HepG2 (cell line): ENCODE data around the gene COL4A2. TPM values are rescaled to one million over a fixed set of nuclear protein-coding genes. Genes with fewer than 3 reads are reported as not detected.

Experiments
- ATAC-seq: fragments of 200-7000 bp; cut with Tn5 transposase; 3 replicates; pipeline ENCODE4 v1.9.1; 2020; ENCODE audit warnings: mild to moderate bottlenecking, moderate library complexity
- BruUV-seq: library from RNA; stranded (reverse); fragments of 400-500 nt; replicated peaks from 2 replicates; lab custom pipeline; 2021; lab: Mats Ljungman, UMichigan
- CTCF ChIA-PET: fragments of 300-600 bp; formaldehyde crosslinking; extraction: SDS; loops from one replicate; lab custom pipeline; 2021; ENCODE audit warnings: low total read pairs, inconsistent platforms, low intra/inter-chr PET ratio; lab: Yijun Ruan, JAX
- POLR2A ChIA-PET: fragments of 350-600 bp; sonication (Branson Sonifier 250); formaldehyde crosslinking; loops from one replicate; lab custom pipeline; 2020; ENCODE audit warnings: antibody characterized with exemption, inconsistent platforms; lab: Yijun Ruan, JAX
- DNase-seq: peaks from one replicate; pipeline ENCODE4 v3.0.0-alpha.2; 2015; ENCODE audit warnings: low spot score
- FAIRE-seq: peaks from 3 replicates; lab custom pipeline; 2011; peaks lifted over from hg19 to GRCh38; lab: Jason Lieb, UNC
- H2AFZ ChIP-seq: one replicate; pipeline ENCODE4 v1.6.1; 2011; ENCODE audit warnings: low read length, inconsistent platforms
- H3K27ac ChIP-seq: fragments of 300-600 bp; 3 replicates; pipeline ENCODE4 v1.8.0; 2011; ENCODE audit warnings: mixed run types, mild to moderate bottlenecking, mixed read lengths, low read length, inconsistent platforms; ENCODE audit not compliant: insufficient read depth; ENCODE audit errors: extremely low read length
- H3K27me3 ChIP-seq, 2 experiments: fragments of 200-600 bp in 1 of 2; 2 replicates in 1 of 2; 3 replicates in 1 of 2; pipeline versions ENCODE4 v1.6.0 to v1.8.0; 2011; ENCODE audit warnings: low read length in 2 of 2, mild to moderate bottlenecking in 2 of 2, moderate library complexity in 2 of 2, inconsistent platforms in 1 of 2; ENCODE audit not compliant: insufficient read depth in 2 of 2, control insufficient read depth in 1 of 2
- H3K36me3 ChIP-seq, 2 experiments: fragments of 200-600 bp in 1 of 2; replicated peaks in 1 of 2; 2 replicates in 1 of 2; 3 replicates in 1 of 2; pipeline versions ENCODE4 v1.5.1 to v1.8.0; 2011; ENCODE audit warnings: low read length in 2 of 2, inconsistent platforms in 1 of 2; ENCODE audit not compliant: insufficient read depth in 2 of 2, control insufficient read depth in 1 of 2
- H3K4me1 ChIP-seq: 2 replicates; pipeline ENCODE4 v1.5.1; 2012; ENCODE audit warnings: low read length, inconsistent platforms; ENCODE audit not compliant: insufficient read depth
- H3K4me2 ChIP-seq: 2 replicates; pipeline ENCODE4 v1.6.0; 2011; ENCODE audit warnings: low read depth, low read length, inconsistent platforms
- H3K4me3 ChIP-seq, 3 experiments: fragments of 200-600 bp in 1 of 3; sonication (generic), shearing (Covaris generic) in 1 of 3; replicated peaks in 1 of 3; 2 replicates each; pipeline ENCODE4 v1.5.1; 2011 to 2016; ENCODE audit warnings: low read length in 3 of 3, inconsistent platforms in 2 of 3, low read depth in 2 of 3, mild to moderate bottlenecking in 2 of 3, control low read depth in 1 of 3, mixed read lengths in 1 of 3; ENCODE audit not compliant: insufficient read depth in 1 of 3
- H3K79me2 ChIP-seq: one replicate; pipeline ENCODE4 v1.6.1; 2011; ENCODE audit warnings: low read length, inconsistent platforms; ENCODE audit not compliant: insufficient read depth
- H3K9ac ChIP-seq: 2 replicates; pipeline ENCODE4 v1.6.0; 2011; ENCODE audit warnings: mild to moderate bottlenecking, low read depth, low read length, inconsistent platforms; ENCODE audit not compliant: insufficient read depth
- H3K9me3 ChIP-seq: 2 replicates; pipeline ENCODE4 v1.5.1; 2012; ENCODE audit warnings: mild to moderate bottlenecking, low read length
- H4K20me1 ChIP-seq: 2 replicates; pipeline ENCODE4 v1.6.0; 2011; ENCODE audit warnings: inconsistent platforms, mild to moderate bottlenecking, low read length, moderate library complexity; ENCODE audit not compliant: insufficient read depth
- ATF5 ChIP-seq: sonication (generic); formaldehyde crosslinking; IDR thresholded peaks from 2 replicates; pipeline ENCODE4 v1.4.0; 2020; ENCODE audit warnings: mild to moderate bottlenecking, low read depth, missing genetic modification reagents
- BORCS8-MEF2B ChIP-seq: sonication (generic); formaldehyde crosslinking; IDR thresholded peaks from 2 replicates; pipeline ENCODE4 v1.8.0; 2022; ENCODE audit warnings: mild to moderate bottlenecking, missing genetic modification reagents
- CCAR2 ChIP-seq: fragments of 200-400 bp; formaldehyde crosslinking; optimal IDR thresholded peaks from 2 replicates; pipeline ENCODE3; 2018; ENCODE audit warnings: low read depth, mild to moderate bottlenecking, low read length, moderate library complexity
- DNMT1 ChIP-seq: sonication (generic); formaldehyde crosslinking; IDR thresholded peaks from 2 replicates; pipeline ENCODE4 v1.5.1; 2020; ENCODE audit warnings: mild to moderate bottlenecking, missing genetic modification reagents
- MLLT10 ChIP-seq: sonication (generic); formaldehyde crosslinking; IDR thresholded peaks from 2 replicates; pipeline ENCODE4 v1.4.0; 2020; ENCODE audit warnings: missing genetic modification reagents
- REL ChIP-seq: sonication (generic); formaldehyde crosslinking; conservative IDR thresholded peaks from 2 replicates; pipeline ENCODE4 v1.8.0; 2022; ENCODE audit warnings: mild to moderate bottlenecking, missing genetic modification reagents, moderate library complexity
- RERE ChIP-seq: IDR thresholded peaks from 2 replicates; pipeline ENCODE4 v1.6.1; 2016; ENCODE audit warnings: low read depth, missing genetic modification reagents, missing compliant biosample characterization
- SMAD9 ChIP-seq: sonication (generic); formaldehyde crosslinking; IDR thresholded peaks from 2 replicates; pipeline ENCODE4 v1.5.1; 2020; ENCODE audit warnings: mild to moderate bottlenecking, missing genetic modification reagents
- WIZ ChIP-seq: sonication (generic); formaldehyde crosslinking; IDR thresholded peaks from 2 replicates; pipeline ENCODE4 v1.5.1; 2020; ENCODE audit warnings: mild to moderate bottlenecking, missing genetic modification reagents
- ZFP62 ChIP-seq: sonication (generic); formaldehyde crosslinking; IDR thresholded peaks from 2 replicates; pipeline ENCODE4 v1.4.0; 2020; ENCODE audit warnings: missing genetic modification reagents
- ZNF672 ChIP-seq: sonication (generic); formaldehyde crosslinking; IDR thresholded peaks from 2 replicates; pipeline ENCODE4 v1.8.1; 2022; ENCODE audit warnings: missing genetic modification reagents
- ZNF720 ChIP-seq: sonication (generic); formaldehyde crosslinking; IDR thresholded peaks from 2 replicates; pipeline ENCODE4 v1.4.0; 2020; ENCODE audit warnings: missing genetic modification reagents
- WGBS: methylation state at CpG from one replicate; pipeline ENCODE4 v1.1.6; 2017; ENCODE audit warnings: low lambda C conversion rate; 5-methylcytosine and 5-hydroxymethylcytosine counted together
- in situ Hi-C: cut with HindIII; loops from 2 replicates; pipeline ENCODE4 v1.10.0; 2017; ENCODE audit warnings: low pct_unique_long_range_greater_than_20kb; ENCODE audit not compliant: extremely low pct_ligation_motif_present
- intact Hi-C: fragments of 100-400 bp; cut with micrococcal nuclease; formaldehyde crosslinking; loops from one replicate; pipeline ENCODE4 v1.10.0; 2022; ENCODE audit not compliant: unreplicated experiment
- polyA plus RNA-seq, 8 experiments: library from polyadenylated mRNA; depleted of rRNA in 3 of 8; stranded (reverse) in 7 of 8; unstranded in 1 of 8; fragments of >200 nt; fragmentation: Illumina TruSeq in 4 of 8; extraction: Trizol in 4 of 8; gene quantifications; 2 replicates each; pipeline versions ENCODE4 v1.2.1 to v1.2.3, GENCODE V29; 2011 to 2016; ENCODE audit warnings: low read depth in 4 of 8, missing spikeins in 1 of 8, mixed read lengths in 1 of 8; ENCODE audit not compliant: insufficient read depth in 1 of 8
- total RNA-seq, 5 experiments: library from RNA; depleted of rRNA; stranded (reverse); fragments of >200 nt; fragmentation: Illumina TruSeq; extraction: Trizol; gene quantifications; 2 replicates each; pipeline ENCODE4 v1.2.3, GENCODE V29; 2016; ENCODE audit warnings: low read depth in 1 of 5
- TF ChIP-seq, protein P1 (sequence below), 2 experiments: sonication (generic) in 1 of 2; formaldehyde crosslinking in 1 of 2; IDR thresholded peaks; 2 replicates each; pipeline versions ENCODE4 v1.4.0 to v1.6.1; 2016 to 2020; ENCODE audit warnings: borderline replicate concordance in 1 of 2, low read depth in 1 of 2, mild to moderate bottlenecking in 1 of 2, missing genetic modification reagents in 1 of 2

Gene COL4A2
- total and polyA plus RNA-seq, 2 of the 13 experiments (the other 11 are each of a cell fraction or from before 2014, with no cell fraction given): 0.22 to 1.9 TPM

DNA sequence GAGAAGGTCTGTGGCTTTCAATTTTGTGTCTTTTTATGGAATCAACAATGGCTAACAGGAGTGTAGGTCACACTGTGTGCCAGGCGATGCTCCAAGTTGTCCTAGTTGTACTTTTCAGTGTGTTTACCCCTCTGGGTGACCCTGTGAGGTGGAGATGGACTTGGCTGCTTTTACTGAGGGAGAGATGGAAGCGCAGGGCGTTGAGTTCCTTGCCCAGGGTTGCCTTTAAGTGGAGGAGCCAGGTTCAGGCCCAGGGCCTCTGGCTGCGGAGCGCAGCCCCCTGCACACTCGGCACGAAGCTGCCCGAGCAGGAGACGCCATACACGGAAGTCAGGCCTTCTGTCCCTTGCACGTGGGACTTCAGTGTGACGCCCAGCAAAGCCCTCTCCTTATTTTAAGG lies 141.6 kb downstream of the COL4A2 start:
- no peak for FAIRE-seq
- TF ChIP-seq BORCS8-MEF2B (CRISPR knock-in tag) (no peak), WIZ (CRISPR knock-in tag) (no peak), MLLT10 (no peak), RERE (CRISPR knock-in tag) (no peak), ZNF672 (CRISPR knock-in tag) (no peak), DNMT1 (CRISPR knock-in tag) (no peak), CCAR2 (no peak), ATF5 (CRISPR knock-in tag) (no peak), ZFP62 (CRISPR knock-in tag) (no peak), ZNF720 (CRISPR knock-in tag) (no peak), REL (CRISPR knock-in tag) (no peak), SMAD9 (CRISPR knock-in tag) (no peak)
- TF ChIP-seq, protein P1, sequence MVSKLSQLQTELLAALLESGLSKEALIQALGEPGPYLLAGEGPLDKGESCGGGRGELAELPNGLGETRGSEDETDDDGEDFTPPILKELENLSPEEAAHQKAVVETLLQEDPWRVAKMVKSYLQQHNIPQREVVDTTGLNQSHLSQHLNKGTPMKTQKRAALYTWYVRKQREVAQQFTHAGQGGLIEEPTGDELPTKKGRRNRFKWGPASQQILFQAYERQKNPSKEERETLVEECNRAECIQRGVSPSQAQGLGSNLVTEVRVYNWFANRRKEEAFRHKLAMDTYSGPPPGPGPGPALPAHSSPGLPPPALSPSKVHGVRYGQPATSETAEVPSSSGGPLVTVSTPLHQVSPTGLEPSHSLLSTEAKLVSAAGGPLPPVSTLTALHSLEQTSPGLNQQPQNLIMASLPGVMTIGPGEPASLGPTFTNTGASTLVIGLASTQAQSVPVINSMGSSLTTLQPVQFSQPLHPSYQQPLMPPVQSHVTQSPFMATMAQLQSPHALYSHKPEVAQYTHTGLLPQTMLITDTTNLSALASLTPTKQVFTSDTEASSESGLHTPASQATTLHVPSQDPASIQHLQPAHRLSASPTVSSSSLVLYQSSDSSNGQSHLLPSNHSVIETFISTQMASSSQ (IDR thresholded peaks at IDR 0.05; ENCODE audit: low read depth): no peak
- TF ChIP-seq, protein P1 (CRISPR knock-in tag; IDR thresholded peaks at IDR 0.05; ENCODE audit: borderline replicate concordance): no peak

More for the DNA sequence above, 141.6 kb downstream of the COL4A2 start:
- no peak overlapping the region for H3K4me3 ChIP-seq
- in situ Hi-C loops (no loop called here), intact Hi-C loops (no loop called here)
- no peaks in the 10 kb centered on the region for H3K9me3 ChIP-seq
- BruUV-seq: no TSS peak
- H3K4me1 ChIP-seq: peaks cover 22% of the 10 kb centered on the region
- DNase-seq (no peak), ATAC-seq (no peak)
- H3K36me3 ChIP-seq: no peaks in the 10 kb centered on the region
- POLR2A ChIA-PET: no interaction called here
- WGBS: 65% methylated on average over 11 of the region's 12 CpGs
- H2AFZ ChIP-seq: no peak overlapping the region
- H4K20me1 ChIP-seq: no peaks in the 10 kb centered on the region
- H3K9ac ChIP-seq: no peak overlapping the region
- H3K27me3 ChIP-seq: peaks cover 3 to 63% of the 10 kb centered on the region in 2 experiments; a peak in 4 of 5 replicates
- H3K79me2 ChIP-seq: no peaks in the 10 kb centered on the region
- CTCF ChIA-PET: no interaction called here
- H3K27ac ChIP-seq: no peak overlapping the region
- no peak overlapping the region for H3K4me2 ChIP-seq
